ENCODE results near the gene KIR2DL1.
"Not testable (repeated sequence)": the region's sequence is repeated elsewhere in the genome, so short reads cannot be mapped to it uniquely, and the experiment has no call there.

The KIR2DL1 gene

DNA sequence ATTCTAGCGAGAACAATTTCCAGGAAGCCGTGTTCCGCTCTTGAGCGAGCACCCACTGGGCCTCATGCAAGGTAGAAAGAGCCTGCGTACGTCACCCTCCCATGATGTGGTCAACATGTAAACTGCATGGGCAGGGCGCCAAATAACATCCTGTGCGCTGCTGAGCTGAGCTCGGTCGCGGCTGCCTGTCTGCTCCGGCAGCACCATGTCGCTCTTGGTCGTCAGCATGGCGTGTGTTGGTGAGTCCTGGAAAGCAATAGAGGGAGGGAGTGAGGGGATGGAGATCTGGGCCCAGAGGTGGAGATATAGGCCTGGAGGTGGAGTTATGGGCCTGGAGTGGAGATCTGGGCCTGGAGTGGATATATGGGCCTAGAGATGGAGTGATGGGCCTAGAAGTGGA, at the start of gene KIR2DL1:
Gene KIR2DL1 (plus strand): TSS at position 148 of the 400 bp plus-strand sequence. CDS start 58 bp downstream, at position 206.
- DNase-seq (ENCODE audit: low read depth): not testable (repeated sequence)

- no peak for DNase-seq (ENCODE audit: low read depth)
Observed at GRCh38 chr19:54724142-54724541, 45.5 kb upstream of the KIR2DL1 start, which contains the start of gene KIR3DL3. KIR3DL3 (plus strand) TSS chr19:54724442; CDS start chr19:54724497, 55 bp downstream.

DNA sequence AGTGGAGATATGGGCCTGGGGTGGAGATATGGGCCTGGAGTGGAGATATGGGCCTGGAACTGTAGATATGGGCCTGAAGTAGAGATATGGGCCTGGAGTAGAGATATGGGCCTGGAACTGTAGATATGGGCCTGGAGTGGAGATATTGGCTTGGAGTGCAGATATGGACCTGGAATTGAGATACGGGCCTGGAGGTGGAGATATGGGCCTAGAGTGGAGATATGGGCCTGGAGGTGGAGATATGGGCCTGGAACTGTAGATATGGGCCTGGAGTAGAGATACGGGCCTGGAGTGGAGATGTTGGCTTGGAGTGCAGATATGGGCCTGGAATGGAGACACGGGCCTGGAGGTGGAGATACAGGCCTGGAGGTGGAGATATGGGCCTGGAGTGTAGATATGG, 44.9 kb upstream of the KIR2DL1 start:
- no peak for DNase-seq (ENCODE audit: low read depth)

GRCh38 chr19:54725321-54725720, 44.3 kb upstream of the KIR2DL1 start:
- DNase-seq (ENCODE audit: low read depth): no peak

- no peak for DNase-seq (ENCODE audit: low read depth)
Observed at GRCh38 chr19:54727562-54727961, 42.0 kb upstream of the KIR2DL1 start.

- DNase-seq (ENCODE audit: low read depth): no peak
Observed at GRCh38 chr19:54728167-54728566, 41.4 kb upstream of the KIR2DL1 start.

GRCh38 chr19:54729416-54730188, 40.0 kb upstream of the KIR2DL1 start:
- DNase-seq (ENCODE audit: low read depth): no peak

DNA sequence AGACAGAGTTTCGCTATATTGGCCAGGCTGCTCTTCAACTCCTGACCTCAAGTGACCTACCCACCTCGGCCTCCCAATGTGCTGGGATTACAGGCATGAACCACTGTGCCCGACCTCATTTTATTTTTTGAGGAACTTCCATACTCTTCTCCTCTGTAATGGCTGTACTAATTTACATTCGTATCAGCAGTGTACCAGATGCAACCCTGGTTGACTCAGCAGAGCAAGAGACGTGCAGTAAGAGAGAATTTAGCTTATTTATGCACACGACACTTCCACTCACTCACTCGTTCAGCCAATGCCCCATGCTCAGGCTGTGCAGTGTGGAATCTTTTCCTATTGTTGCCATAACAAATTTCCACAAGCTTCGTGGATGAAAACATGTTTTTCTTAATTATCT, 38.4 kb upstream of the KIR2DL1 start:
- no peak for DNase-seq (ENCODE audit: low read depth)

DNA sequence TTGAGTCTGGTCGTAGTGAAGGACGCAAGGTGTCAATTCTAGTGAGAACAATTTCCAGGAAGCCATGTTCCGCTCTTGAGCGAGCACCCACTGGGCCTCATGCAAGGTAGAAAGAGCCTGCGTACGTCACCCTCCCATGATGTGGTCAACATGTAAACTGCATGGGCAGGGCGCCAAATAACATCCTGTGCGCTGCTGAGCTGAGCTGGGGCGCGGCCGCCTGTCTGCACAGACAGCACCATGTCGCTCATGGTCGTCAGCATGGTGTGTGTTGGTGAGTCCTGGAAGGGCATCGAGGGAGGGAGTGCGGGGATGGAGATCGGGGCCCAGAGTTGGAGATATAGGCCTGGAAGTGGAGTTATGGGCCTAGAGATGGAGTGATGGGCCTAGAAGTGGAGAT, 31.3 kb upstream of the KIR2DL1 start, which contains the start of gene KIR2DL3:
Gene KIR2DL3 (plus strand): TSS at position 208 of the 400 bp plus-strand sequence. CDS start 33 bp downstream, at position 241.
- DNase-seq (ENCODE audit: low read depth): not testable (repeated sequence)

GRCh38 chr19:54738715-54739114, 30.9 kb upstream of the KIR2DL1 start:
- DNase-seq (ENCODE audit: low read depth): no peak

DNA sequence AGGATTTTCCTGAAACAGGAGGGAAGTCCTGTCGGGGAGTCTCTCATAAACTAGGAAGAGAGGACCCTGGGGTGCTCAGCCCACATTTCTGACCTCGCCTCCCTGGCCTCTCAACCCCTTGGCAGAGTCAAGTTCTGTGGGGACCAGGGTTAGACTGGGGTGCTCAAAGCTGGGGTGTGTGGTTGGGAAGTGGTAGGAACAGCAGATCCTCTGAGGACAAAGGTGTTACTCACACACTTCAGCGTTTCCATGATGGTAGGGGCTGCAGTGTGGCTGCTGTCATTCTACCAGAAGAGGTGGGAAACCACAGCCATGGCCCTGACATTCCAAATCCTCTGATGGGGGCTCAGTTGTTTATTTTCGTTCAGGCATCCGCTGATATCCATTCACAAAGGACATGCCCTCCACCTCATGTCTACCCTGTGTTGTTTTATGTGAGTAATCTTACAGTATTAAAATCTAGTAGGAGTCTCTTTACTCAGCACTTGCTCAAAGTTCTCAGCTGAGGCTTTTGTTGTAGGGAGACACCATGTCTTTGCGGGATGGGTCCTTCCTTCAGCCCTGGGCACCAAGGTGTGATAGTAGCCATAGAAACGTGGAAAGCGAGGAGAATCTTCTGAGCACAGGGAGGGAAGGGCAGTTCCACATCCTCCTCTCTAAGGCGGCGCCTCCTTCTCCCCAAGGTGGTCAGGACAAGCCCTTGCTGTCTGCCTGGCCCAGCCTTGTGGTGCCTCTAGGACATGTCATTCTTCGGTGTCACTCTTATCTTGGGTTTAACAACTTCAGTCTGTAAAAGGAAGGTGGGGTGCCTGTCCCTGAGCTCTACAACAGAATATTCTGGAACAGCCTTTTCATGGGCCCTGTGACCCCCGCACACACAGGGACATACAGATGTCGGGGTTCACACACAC, 29.8 kb upstream of the KIR2DL1 start:
- DNase-seq (ENCODE audit: low read depth): no peak

DNA sequence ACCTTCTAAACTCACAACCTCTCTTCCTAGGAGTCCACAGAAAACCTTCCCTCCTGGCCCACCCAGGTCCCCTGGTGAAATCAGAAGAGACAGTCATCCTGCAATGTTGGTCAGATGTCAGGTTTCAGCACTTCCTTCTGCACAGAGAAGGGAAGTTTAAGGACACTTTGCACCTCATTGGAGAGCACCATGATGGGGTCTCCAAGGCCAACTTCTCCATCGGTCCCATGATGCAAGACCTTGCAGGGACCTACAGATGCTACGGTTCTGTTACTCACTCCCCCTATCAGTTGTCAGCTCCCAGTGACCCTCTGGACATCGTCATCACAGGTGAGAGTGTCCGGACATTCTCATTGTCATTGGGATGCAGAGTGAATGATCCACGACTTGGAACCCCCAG, 27.6 kb upstream of the KIR2DL1 start:
- DNase-seq (ENCODE audit: low read depth): not testable (repeated sequence)

- not testable (repeated sequence) for DNase-seq (ENCODE audit: low read depth)
Observed at GRCh38 chr19:54744080-54744479, 25.5 kb upstream of the KIR2DL1 start.

GRCh38 chr19:54747614-54748322, 21.8 kb upstream of the KIR2DL1 start:
- DNase-seq (ENCODE audit: low read depth): not testable (repeated sequence)

DNA sequence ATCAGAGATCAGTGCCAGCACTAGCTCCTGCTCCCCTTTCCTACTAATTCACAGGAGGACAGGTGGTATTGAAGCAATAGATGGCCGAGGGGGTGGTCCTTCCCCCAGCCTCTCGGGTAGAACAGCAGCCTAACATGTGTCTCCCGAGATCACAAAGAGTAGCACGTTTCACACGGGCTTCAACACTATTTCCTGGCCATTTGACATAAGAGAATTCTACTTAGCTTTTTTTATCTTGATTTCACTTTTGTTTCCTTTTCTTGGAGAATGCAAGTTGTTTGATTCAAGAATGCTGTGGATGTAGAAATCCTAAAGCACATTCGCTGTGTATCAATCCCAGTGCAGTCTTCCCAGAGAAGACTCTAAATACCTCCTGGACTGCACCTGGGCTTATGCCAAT, 19.3 kb upstream of the KIR2DL1 start:
- not testable (repeated sequence) for DNase-seq (ENCODE audit: low read depth)

DNA sequence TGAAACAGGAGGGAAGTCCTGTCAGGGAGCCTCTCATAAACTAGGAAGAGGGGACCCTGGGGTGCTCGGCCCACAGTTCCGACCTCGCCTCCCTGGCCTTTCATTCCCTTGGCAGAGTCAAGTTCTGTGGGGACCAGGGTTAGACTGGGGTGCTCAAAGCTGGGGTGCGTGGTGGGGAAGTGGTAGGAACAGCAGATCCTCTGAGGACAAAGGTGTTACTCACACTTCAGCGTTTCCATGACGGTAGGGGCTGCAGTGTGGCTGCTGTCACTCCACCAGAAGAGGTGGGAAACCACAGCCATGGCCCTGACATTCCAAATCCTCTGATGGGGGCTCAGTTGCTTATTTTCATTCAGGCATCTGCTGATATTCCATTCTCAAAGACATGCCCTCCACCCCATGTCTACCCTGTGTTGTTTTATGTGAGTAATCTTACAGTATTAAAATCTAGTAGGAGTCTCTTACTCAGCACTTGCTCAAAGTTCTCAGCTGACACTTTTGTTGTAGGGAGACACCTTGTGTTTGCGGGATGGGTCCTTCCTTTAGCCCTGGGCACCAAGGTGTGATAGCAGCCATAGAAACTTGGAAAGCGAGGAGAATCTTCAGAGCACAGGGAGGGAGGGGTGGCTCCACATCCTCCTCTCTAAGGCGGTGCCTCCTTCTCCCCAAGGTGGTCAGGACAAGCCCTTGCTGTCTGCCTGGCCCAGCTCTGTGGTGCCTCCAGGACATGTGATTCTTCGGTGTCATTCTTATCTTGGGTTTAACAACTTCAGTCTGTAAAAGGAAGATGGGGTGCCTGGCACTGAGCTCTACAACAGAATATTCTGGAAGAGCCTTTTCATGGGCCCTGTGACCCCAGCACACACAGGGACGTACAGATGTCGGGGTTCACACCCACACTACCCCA, 13.1 kb upstream of the KIR2DL1 start:
- DNase-seq (ENCODE audit: low read depth): not testable (repeated sequence)

DNA sequence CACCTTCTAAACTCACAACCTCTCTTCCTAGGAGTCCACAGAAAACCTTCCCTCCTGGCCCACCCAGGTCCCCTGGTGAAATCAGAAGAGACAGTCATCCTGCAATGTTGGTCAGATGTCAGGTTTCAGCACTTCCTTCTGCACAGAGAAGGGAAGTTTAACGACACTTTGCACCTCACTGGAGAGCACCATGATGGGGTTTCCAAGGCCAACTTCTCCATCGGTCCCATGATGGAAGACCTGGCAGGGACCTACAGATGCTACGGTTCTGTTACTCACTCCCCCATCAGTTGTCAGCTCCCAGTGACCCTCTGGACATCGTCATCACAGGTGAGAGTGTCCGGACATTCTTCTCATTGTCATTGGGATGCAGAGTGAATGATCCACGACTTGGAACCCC, 11.0 kb upstream of the KIR2DL1 start:
- DNase-seq (ENCODE audit: low read depth): not testable (repeated sequence)

DNA sequence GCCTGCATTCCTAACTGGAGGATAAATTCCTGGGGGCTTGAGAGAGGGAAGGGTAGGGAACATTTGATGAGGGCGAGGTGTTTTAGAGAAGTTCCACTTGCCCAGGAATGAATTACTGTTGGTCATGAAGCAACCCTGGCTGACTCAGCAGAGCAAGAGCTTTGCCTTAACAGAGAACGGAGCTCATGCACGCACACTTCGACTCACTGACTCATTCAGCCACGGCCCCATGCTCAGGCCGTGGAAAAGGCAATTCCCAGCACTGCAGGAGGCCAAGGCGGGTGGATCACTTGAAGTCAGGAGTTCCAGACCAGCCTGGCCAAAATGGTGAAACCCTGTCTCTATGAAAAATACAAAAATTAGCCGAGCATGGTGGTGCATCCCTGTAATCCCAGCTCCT, 5.4 kb upstream of the KIR2DL1 start:
- not testable (repeated sequence) for DNase-seq (ENCODE audit: low read depth)

DNA sequence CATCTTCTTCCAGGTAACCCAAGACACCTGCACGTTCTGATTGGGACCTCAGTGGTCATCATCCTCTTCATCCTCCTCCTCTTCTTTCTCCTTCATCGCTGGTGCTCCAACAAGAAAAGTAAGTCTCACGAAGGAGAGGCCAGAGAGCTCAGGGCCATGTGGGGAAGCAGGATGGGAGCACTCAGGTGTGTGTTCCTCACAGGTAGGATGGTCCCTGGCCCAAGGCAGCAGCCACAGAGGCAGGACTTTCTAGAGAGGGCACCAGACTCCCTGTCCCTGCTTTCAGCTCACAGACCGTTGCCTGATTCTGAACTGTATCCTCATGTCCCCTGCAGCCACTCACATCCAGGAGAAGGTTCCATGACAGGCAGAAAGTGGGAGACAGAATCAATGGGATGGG, 3.1 kb upstream of the KIR2DL1 start:
- not testable (repeated sequence) for DNase-seq (ENCODE audit: low read depth)

DNA sequence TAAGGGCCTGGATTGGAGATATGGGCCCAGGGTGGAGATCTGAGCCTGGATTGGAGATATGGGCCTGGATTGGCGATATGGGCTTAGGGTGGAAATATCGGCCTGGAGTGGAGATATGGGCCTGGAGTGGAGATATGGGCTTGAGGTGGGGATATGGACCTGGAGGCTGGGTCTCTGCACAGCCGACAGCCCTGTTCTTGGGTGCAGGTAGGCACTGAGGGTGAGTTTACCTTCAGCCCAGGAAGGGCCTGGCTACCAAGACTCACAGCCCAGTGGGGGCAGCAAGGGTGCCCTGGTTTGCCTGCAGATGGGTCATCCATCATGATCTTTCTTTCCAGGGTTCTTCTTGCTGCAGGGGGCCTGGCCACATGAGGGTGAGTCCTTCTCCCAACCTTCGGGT, 918 bp downstream of the KIR2DL1 start:
- not testable (repeated sequence) for DNase-seq (ENCODE audit: low read depth)

Measured in iris pigment epithelial cell (primary cell).